Transverse colon (tissue), 4 donors: ENCODE measurements around the gene MTMR12. TPM values are rescaled to one million over a fixed set of nuclear protein-coding genes. Genes with fewer than 3 reads are reported as not detected.

ENCODE experiments used
- DNase-seq: peaks from one replicate; pipeline ENCODE4 v3.0.0-alpha.2; 2019
- H3K27ac ChIP-seq, 4 donors: fragments of 200-600 bp; sonication (generic); 2 replicates each; pipeline ENCODE4 v1.5.1; 2016 to 2018; ENCODE audit warnings: inconsistent platforms in 4 of 4
- H3K27me3 ChIP-seq: fragments of 200-600 bp; sonication (generic); 2 replicates; pipeline ENCODE4 v1.5.1; 2017; ENCODE audit warnings: inconsistent platforms
- H3K36me3 ChIP-seq, 4 donors: fragments of 200-600 bp; sonication (generic); 2 replicates each; pipeline ENCODE4 v1.5.1; 2017 to 2019; ENCODE audit warnings: inconsistent platforms in 4 of 4
- H3K4me1 ChIP-seq, 4 donors: fragments of 200-600 bp; sonication (generic); 2 replicates each; pipeline ENCODE4 v1.5.1; 2017 to 2020; ENCODE audit warnings: inconsistent platforms in 4 of 4
- H3K4me3 ChIP-seq, 4 donors: fragments of 200-600 bp; sonication (generic); 1 replicate in 1 of 4; 2 replicates in 3 of 4; pipeline versions ENCODE4 v1.5.1 to v1.6.1; 2017 to 2019; ENCODE audit warnings: inconsistent platforms in 4 of 4
- H3K9me3 ChIP-seq, 2 donors: fragments of 200-600 bp; sonication (generic); 2 replicates each; pipeline ENCODE4 v1.5.1; 2017 to 2019; ENCODE audit warnings: inconsistent platforms in 2 of 2
- EP300 ChIP-seq: sonication (generic); formaldehyde crosslinking; IDR thresholded peaks from one replicate; pipeline ENCODE4 v1.6.1; 2017; ENCODE audit warnings: antibody characterized with exemption, low read depth
- POLR2A ChIP-seq: fragments of 450-650 bp; IDR thresholded peaks from one replicate; pipeline ENCODE4 v1.6.1; 2016; ENCODE audit warnings: antibody characterized with exemption, mild to moderate bottlenecking, moderate library complexity
- POLR2AphosphoS5 ChIP-seq, 3 donors: sonication (generic); formaldehyde crosslinking; IDR thresholded peaks; one replicate each; pipeline ENCODE4 v1.6.1; 2016; ENCODE audit warnings: antibody characterized with exemption in 3 of 3
- WGBS, 2 donors: methylation state at CpG; one replicate each; pipeline ENCODE4 v1.1.5; 2018; ENCODE audit warnings: low coverage in 1 of 2; 5-methylcytosine and 5-hydroxymethylcytosine counted together
- in situ Hi-C, 4 donors: fragments of 200-750 bp; cut with MboI; loops; one replicate each; pipeline versions ENCODE4 v1.15.0 to v1.15.1; 2017; ENCODE audit warnings: low sequenced_read_pairs in 3 of 4, low pct_ligation_motif_present in 1 of 4, low pct_unique_long_range_greater_than_20kb in 1 of 4
- intact Hi-C: fragments of 100-400 bp; cut with DNase I; formaldehyde crosslinking; loops from one replicate; pipeline ENCODE4 v1.15.1; 2023; ENCODE audit warnings: low total_unique reads
- total RNA-seq, 4 donors: library from RNA; depleted of rRNA; stranded (reverse); fragments of >200 nt; gene quantifications; one replicate each; pipeline ENCODE4 v1.1.0, GENCODE V29; 2016
- TF ChIP-seq, protein P1 (sequence below), 5 experiments: fragments of 200-600 bp in 3 of 5; fragments of 450-650 bp in 2 of 5; sonication (generic) in 3 of 5; IDR thresholded peaks; 1 replicate in 2 of 5; 2 replicates in 3 of 5; pipeline ENCODE4 v1.5.1; 2016 to 2017; ENCODE audit warnings: antibody characterized with exemption in 5 of 5, inconsistent platforms in 3 of 5, mild to moderate bottlenecking in 2 of 5, moderate library complexity in 1 of 5

MTMR12 gene
- total RNA-seq, 4 donors from 2014 or later, result 10.1 to 27.9 (median 16.1) TPM

DNA sequence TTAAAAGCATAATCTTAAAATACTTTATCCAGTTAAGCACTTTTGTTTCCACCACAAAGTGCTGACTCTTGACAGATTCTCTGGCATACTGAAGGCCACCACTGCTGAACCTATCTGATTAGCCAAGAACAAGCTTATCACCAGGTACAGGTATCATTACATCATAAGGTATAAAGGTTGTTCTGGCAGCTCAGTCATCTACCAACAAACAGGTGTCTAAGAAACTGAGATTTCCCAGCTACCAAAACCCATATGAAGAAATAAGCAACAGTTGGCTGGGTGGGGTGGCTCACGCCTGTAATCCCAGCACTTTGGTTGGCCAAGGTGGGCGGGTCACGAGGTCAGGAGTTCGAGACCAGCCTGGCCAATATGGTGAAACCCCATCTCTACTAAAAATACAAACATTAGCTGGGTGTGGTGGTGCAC is 5.0 kb downstream of the MTMR12 start:
- WGBS, 2 donors, result 20 to 45% methylated on average over 1 to 4 of the region's 4 CpGs
- no peaks in the 10 kb centered on the region for H3K36me3 ChIP-seq
- no peak for DNase-seq
- no peak for TF ChIP-seq EP300
- TF ChIP-seq POLR2A, result no peak
- TF ChIP-seq POLR2AphosphoS5 (IDR thresholded peaks at IDR 0.05), result no peak
- TF ChIP-seq, protein P1, sequence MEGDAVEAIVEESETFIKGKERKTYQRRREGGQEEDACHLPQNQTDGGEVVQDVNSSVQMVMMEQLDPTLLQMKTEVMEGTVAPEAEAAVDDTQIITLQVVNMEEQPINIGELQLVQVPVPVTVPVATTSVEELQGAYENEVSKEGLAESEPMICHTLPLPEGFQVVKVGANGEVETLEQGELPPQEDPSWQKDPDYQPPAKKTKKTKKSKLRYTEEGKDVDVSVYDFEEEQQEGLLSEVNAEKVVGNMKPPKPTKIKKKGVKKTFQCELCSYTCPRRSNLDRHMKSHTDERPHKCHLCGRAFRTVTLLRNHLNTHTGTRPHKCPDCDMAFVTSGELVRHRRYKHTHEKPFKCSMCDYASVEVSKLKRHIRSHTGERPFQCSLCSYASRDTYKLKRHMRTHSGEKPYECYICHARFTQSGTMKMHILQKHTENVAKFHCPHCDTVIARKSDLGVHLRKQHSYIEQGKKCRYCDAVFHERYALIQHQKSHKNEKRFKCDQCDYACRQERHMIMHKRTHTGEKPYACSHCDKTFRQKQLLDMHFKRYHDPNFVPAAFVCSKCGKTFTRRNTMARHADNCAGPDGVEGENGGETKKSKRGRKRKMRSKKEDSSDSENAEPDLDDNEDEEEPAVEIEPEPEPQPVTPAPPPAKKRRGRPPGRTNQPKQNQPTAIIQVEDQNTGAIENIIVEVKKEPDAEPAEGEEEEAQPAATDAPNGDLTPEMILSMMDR (IDR thresholded peaks at IDR 0.05), result no peak
- peaks cover 12 to 50% (median 35%) of the 10 kb centered on the region in 4 donors for H3K4me1 ChIP-seq
- in situ Hi-C loops, result no loop called here
- no peaks in the 10 kb centered on the region for H3K27me3 ChIP-seq
- H3K27ac ChIP-seq, result peak overlapping the region; percentile 6 to 46 (median 40)
- no peak overlapping the region for H3K4me3 ChIP-seq
- intact Hi-C loops, result no loop called here
- H3K9me3 ChIP-seq, result no peaks in the 10 kb centered on the region

DNA sequence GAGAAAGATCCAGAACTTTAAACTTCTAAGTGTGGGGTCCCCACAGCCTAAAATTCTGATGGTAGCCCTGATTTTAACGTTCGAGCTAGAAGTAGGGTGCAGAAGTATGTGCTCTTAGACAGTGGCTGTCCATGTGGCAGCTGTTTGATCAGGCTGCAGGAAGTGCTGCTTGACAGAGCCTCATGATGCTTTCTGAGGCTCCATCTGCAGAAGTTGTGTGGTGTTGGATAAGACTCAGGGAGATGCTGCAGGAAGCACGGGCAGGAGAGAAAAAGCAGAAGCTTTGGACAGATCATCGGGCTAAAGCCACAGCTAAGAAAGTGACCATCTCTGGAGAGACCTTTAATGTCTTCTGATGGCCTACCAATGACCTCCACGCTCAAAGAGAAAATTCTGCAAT is 8.1 kb downstream of the MTMR12 start:
- 74 to 81% methylated on average over 5 of the region's 5 CpGs for WGBS, 2 donors
- TF ChIP-seq POLR2A (no peak), EP300 (no peak), POLR2AphosphoS5 (IDR thresholded peaks at IDR 0.05) (no peak)
- TF ChIP-seq, protein P1 (IDR thresholded peaks at IDR 0.05), result no peak
- no peak for DNase-seq
- no peaks in the 10 kb centered on the region for H3K36me3 ChIP-seq
- in situ Hi-C loops (no loop called here), intact Hi-C loops (no loop called here)
- peaks cover 6 to 36% (median 25%) of the 10 kb centered on the region in 4 donors for H3K4me1 ChIP-seq
- H3K4me3 ChIP-seq, result no peak overlapping the region
- H3K27me3 ChIP-seq, result no peaks in the 10 kb centered on the region
- no peaks in the 10 kb centered on the region for H3K9me3 ChIP-seq
- H3K27ac ChIP-seq, result no peak overlapping the region

DNA sequence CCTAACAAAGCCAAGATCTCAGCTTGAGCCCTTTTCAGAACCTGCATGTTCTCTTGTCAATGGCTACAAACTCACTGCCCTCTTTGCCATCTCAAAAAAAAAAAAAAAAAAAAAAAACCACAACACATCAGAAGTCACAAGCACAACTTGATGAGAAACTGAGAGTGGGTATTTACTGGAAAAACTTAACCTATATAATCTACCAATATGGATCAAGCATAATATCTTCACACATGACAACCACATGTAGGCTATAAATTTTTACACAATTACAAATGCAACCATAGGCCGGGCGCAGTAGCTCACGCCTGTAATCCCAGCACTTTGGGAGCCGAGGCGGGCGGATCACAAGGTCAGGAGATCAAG is 9.0 kb downstream of the MTMR12 start:
- Histone ChIP-seq H3K36me3 (no peaks in the 10 kb centered on the region), H3K4me3 (no peak overlapping the region), H3K4me1 (peaks cover 0 to 27% (median 18%) of the 10 kb centered on the region in 4 donors), H3K9me3 (no peaks in the 10 kb centered on the region), H3K27ac (no peak overlapping the region), H3K27me3 (no peaks in the 10 kb centered on the region)
- intact Hi-C loops (no loop called here), in situ Hi-C loops (no loop called here)
- no peak for DNase-seq
- TF ChIP-seq EP300 (no peak), POLR2A (no peak), POLR2AphosphoS5 (IDR thresholded peaks at IDR 0.05) (no peak)
- TF ChIP-seq, protein P1 (IDR thresholded peaks at IDR 0.05), result no peak
- WGBS, 2 donors, result 96% methylated on average over 6 of the region's 6 CpGs; no CpG with 5 or more reads in 1 of the 2 donors

DNA sequence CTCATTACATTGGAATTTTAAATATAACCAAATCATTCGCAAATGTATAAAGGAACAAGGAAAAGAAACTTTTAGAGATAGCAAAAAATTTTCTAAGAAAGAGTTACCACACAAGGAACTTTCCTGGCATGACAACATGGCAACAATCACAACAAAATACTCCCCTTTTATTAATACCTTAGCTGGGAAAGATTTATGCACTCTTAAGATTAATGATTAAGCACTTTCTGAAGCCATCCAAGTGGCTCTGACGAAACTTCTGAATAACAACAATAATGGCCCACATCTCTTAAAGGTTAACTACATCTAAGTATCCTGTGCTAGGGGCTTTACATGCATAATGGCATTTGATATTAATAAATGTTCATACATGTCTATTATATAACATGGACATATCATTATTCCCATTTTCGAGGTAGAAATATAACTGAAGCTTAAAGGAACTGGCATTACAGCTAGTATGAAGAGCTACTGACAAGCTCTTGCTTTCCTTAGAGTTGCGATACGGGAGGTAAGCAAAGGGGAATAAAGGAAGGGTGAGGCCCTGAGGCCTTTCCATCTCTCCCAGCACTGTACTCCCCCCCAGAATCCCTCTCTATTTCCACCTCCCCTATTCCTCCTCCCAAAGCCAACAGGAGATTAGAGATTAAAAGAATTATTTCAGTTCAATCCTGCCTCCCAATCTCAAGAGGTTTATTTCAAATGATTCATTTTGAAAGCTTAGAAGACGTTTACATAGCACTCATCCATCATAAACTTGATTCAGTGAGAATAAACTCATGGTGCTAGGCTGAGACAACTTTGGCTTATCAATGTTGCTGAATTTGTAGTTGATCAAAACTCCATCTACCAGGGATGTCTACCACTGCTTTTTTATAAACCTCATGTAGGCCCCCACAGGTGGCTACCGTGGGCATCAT is 9.6 kb downstream of the MTMR12 start:
- Histone ChIP-seq H3K27ac (no peak overlapping the region), H3K4me1 (peaks cover 0 to 25% (median 17%) of the 10 kb centered on the region in 4 donors), H3K9me3 (no peaks in the 10 kb centered on the region), H3K4me3 (no peak overlapping the region), H3K36me3 (no peaks in the 10 kb centered on the region), H3K27me3 (no peaks in the 10 kb centered on the region)
- in situ Hi-C loops (no loop called here), intact Hi-C loops (no loop called here)
- TF ChIP-seq, protein P1 (IDR thresholded peaks at IDR 0.05), result no peak
- TF ChIP-seq EP300 (no peak), POLR2A (no peak), POLR2AphosphoS5 (IDR thresholded peaks at IDR 0.05) (no peak)
- no peak for DNase-seq
- WGBS, 2 donors, result 70 to 77% methylated on average over 6 to 7 of the region's 7 CpGs
